ENCODE results near the gene GJA4.

The GJA4 gene

GRCh38 chr1:34843392-34844251 lies 50.8 kb downstream of the GJA4 start:
- Histone ChIP-seq H3K9me3 (ENCODE audit: severe bottlenecking) (no peaks in the 10 kb centered on the region), H3K4me1 (ENCODE audit: insufficient read depth, poor library complexity, severe bottlenecking) (no peaks in the 10 kb centered on the region), H3K36me3 (ENCODE audit: low read depth) (no peaks in the 10 kb centered on the region), H3K4me3 (ENCODE audit: severe bottlenecking) (no peak overlapping the region), H3K27me3 (ENCODE audit: insufficient read depth, poor library complexity, severe bottlenecking) (no peaks in the 10 kb centered on the region), H3K27ac (ENCODE audit: poor library complexity, severe bottlenecking) (no peak overlapping the region)
- no peak for TF ChIP-seq CTCF (IDR thresholded peaks at IDR 0.05; ENCODE audit: poor library complexity, severe bottlenecking)
- DNase-seq (ENCODE audit: low spot score) (no peak), ATAC-seq (ENCODE audit: low read depth) (no peak)

GRCh38 chr1:34844252-34844634 lies 51.4 kb downstream of the GJA4 start:
- no peak for DNase-seq (ENCODE audit: low spot score)

More at GRCh38 chr1:34844252-34844634, 51.4 kb downstream of the GJA4 start:
- no peak overlapping the region for H3K27ac ChIP-seq (ENCODE audit: poor library complexity, severe bottlenecking)
- no peaks in the 10 kb centered on the region for H3K36me3 ChIP-seq (ENCODE audit: low read depth)
- H3K4me1 ChIP-seq (ENCODE audit: insufficient read depth, poor library complexity, severe bottlenecking): no peaks in the 10 kb centered on the region
- H3K27me3 ChIP-seq (ENCODE audit: insufficient read depth, poor library complexity, severe bottlenecking): no peaks in the 10 kb centered on the region
- peak; percentile 59; the same call in 2 of the 3 replicates for ATAC-seq (ENCODE audit: low read depth)
- no peaks in the 10 kb centered on the region for H3K9me3 ChIP-seq (ENCODE audit: severe bottlenecking)
- no peak overlapping the region for H3K4me3 ChIP-seq (ENCODE audit: severe bottlenecking)
- TF ChIP-seq CTCF (IDR thresholded peaks at IDR 0.05; ENCODE audit: poor library complexity, severe bottlenecking): no peak

Measured in RWPE2 (cell line).